ENCODE measurements around the gene KHDRBS2.

Gene KHDRBS2

DNA sequence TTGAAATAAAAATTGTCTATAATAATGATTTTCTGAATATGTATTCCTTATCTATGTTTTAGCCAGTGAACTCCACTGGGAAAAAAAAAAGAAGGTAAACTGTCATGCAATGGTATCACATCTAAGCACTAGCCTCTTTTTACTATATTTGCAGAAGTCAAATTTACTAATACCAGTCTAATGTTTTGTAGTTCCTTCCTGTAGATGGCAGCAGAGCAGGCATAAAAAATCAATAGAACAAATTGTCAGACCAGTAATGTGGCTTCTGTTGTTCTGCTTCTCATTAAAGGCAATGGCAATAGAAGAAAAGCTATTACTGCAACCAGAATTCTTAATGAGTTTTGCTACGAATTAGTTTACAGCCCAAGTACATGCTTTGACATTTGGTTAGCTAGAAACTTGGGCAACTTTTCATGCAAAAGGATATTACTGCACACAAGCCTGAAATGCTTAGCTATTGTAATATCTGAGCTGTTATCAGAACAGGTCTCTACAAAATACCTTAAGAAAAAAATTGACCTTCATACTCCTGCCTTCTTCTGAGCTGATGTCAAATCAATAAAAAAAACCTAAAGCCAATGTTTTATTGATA, 476.9 kb downstream of the KHDRBS2 start:
- TF ChIP-seq POLR2AphosphoS5 (IDR thresholded peaks at IDR 0.05; ENCODE audit: low read depth, low read length) (no peak), SIN3A (IDR thresholded peaks at IDR 0.05; ENCODE audit: borderline replicate concordance, insufficient read depth, low read length) (no peak), TAF1 (IDR thresholded peaks at IDR 0.05; ENCODE audit: borderline replicate concordance, insufficient read depth, low read length) (no peak), FOXP2 (optimal IDR thresholded peaks at IDR 0.05; ENCODE audit: borderline replicate concordance, extremely low read depth, extremely low read length, insufficient read depth) (no peak)
- TF ChIP-seq, protein P1, sequence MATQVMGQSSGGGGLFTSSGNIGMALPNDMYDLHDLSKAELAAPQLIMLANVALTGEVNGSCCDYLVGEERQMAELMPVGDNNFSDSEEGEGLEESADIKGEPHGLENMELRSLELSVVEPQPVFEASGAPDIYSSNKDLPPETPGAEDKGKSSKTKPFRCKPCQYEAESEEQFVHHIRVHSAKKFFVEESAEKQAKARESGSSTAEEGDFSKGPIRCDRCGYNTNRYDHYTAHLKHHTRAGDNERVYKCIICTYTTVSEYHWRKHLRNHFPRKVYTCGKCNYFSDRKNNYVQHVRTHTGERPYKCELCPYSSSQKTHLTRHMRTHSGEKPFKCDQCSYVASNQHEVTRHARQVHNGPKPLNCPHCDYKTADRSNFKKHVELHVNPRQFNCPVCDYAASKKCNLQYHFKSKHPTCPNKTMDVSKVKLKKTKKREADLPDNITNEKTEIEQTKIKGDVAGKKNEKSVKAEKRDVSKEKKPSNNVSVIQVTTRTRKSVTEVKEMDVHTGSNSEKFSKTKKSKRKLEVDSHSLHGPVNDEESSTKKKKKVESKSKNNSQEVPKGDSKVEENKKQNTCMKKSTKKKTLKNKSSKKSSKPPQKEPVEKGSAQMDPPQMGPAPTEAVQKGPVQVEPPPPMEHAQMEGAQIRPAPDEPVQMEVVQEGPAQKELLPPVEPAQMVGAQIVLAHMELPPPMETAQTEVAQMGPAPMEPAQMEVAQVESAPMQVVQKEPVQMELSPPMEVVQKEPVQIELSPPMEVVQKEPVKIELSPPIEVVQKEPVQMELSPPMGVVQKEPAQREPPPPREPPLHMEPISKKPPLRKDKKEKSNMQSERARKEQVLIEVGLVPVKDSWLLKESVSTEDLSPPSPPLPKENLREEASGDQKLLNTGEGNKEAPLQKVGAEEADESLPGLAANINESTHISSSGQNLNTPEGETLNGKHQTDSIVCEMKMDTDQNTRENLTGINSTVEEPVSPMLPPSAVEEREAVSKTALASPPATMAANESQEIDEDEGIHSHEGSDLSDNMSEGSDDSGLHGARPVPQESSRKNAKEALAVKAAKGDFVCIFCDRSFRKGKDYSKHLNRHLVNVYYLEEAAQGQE (IDR thresholded peaks at IDR 0.05; ENCODE audit: insufficient read depth in 1 of 2, low read depth in 2 of 2, low read length in 2 of 2): no peak

DNA sequence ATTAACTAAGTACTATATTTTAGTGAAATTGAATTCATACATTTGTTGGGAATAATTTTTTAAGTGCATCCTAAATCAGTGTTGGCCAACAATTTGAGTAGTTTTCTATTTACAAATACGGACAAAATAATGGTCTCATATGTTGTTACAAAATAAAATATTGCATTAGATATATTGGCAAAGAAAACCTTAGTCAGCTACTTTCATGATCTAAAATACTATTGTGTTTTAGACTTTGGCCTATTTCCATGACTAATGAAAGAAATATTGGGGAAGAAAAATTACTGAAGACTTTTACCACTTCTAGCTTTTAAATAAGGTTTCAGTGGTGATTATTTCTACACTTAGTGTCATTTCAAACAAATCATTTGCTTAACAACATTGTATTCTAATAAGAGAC, 498.0 kb downstream of the KHDRBS2 start:
- no peak for TF ChIP-seq TAF1 (IDR thresholded peaks at IDR 0.05; ENCODE audit: borderline replicate concordance, insufficient read depth, low read length)
- TF ChIP-seq SIN3A (IDR thresholded peaks at IDR 0.05; ENCODE audit: borderline replicate concordance, insufficient read depth, low read length): no peak
- TF ChIP-seq FOXP2 (optimal IDR thresholded peaks at IDR 0.05; ENCODE audit: borderline replicate concordance, extremely low read depth, extremely low read length, insufficient read depth): no peak
- TF ChIP-seq, protein P1 (IDR thresholded peaks at IDR 0.05; ENCODE audit: insufficient read depth in 1 of 2, low read depth in 2 of 2, low read length in 2 of 2): no peak
- TF ChIP-seq POLR2AphosphoS5 (IDR thresholded peaks at IDR 0.05; ENCODE audit: low read depth, low read length): no peak

DNA sequence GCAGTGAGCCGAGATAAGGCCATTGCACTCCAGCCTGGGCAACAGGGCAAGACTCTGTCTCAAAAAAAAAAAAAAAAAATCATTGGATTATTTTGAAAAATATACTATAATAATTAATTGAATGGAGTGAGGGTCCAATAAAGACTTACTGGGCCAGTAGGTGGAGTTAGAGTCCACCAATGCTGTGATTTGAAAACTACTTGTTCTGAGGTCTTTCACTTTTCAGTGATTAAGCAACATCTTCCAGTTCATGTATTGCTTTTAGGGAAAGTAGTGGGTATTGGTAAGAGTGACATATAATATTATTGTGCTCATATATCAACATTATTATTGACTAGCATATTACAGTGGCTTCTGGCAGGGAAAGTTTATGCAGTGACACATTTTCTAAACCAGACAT, 530.3 kb downstream of the KHDRBS2 start:
- TF ChIP-seq, protein P1 (IDR thresholded peaks at IDR 0.05; ENCODE audit: insufficient read depth in 1 of 2, low read depth in 2 of 2, low read length in 2 of 2): no peak
- TF ChIP-seq FOXP2 (optimal IDR thresholded peaks at IDR 0.05; ENCODE audit: borderline replicate concordance, extremely low read depth, extremely low read length, insufficient read depth) (no peak), POLR2AphosphoS5 (IDR thresholded peaks at IDR 0.05; ENCODE audit: low read depth, low read length) (no peak), TAF1 (IDR thresholded peaks at IDR 0.05; ENCODE audit: borderline replicate concordance, insufficient read depth, low read length) (no peak), SIN3A (IDR thresholded peaks at IDR 0.05; ENCODE audit: borderline replicate concordance, insufficient read depth, low read length) (no peak)

DNA sequence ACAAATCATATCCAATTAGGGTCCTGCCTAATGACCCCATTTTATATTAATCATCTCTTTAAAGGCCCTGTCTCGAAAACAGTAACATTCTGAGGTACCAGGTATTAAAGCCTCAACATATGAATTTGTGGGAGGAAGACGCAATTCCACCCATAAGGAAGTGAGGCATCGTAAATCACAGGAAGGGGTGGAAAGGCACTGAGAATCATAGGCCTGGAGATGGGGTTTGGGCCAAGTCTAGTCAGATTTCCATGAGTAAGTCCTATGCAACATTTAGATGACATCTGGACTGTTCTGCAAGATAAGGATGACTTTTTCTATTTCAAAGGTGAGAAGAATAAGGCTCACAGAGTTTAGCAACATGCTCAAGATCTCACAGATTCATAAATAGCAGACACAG, 534.0 kb downstream of the KHDRBS2 start:
- TF ChIP-seq FOXP2 (optimal IDR thresholded peaks at IDR 0.05; ENCODE audit: borderline replicate concordance, extremely low read depth, extremely low read length, insufficient read depth) (no peak), TAF1 (IDR thresholded peaks at IDR 0.05; ENCODE audit: borderline replicate concordance, insufficient read depth, low read length) (no peak), SIN3A (IDR thresholded peaks at IDR 0.05; ENCODE audit: borderline replicate concordance, insufficient read depth, low read length) (no peak), POLR2AphosphoS5 (IDR thresholded peaks at IDR 0.05; ENCODE audit: low read depth, low read length) (no peak)
- TF ChIP-seq, protein P1 (IDR thresholded peaks at IDR 0.05; ENCODE audit: insufficient read depth in 1 of 2, low read depth in 2 of 2, low read length in 2 of 2): no peak

All from PFSK-1 (cell line).